GM19328 (cell line): ENCODE data around the gene PHRF1.
"Not testable (repeated sequence)": the region's sequence is repeated elsewhere in the genome, so short reads cannot be mapped to it uniquely, and the experiment has no call there.

Experiments
- ATAC-seq: cut with Tn5 transposase; IDR thresholded peaks from one replicate; pipeline ENCODE4 v1.9.1; 2021; ENCODE audit warnings: mild to moderate bottlenecking, moderate library complexity; ENCODE audit not compliant: unreplicated experiment

The PHRF1 gene

GRCh38 chr11:650482-650881 is 74.2 kb downstream of the PHRF1 start:
- no peak for ATAC-seq

- ATAC-seq, result not testable (repeated sequence)
Observed at GRCh38 chr11:653136-653535, 76.9 kb downstream of the PHRF1 start.

- ATAC-seq, result no peak
Observed at GRCh38 chr11:653837-654236, 77.6 kb downstream of the PHRF1 start.

- ATAC-seq, result not testable (repeated sequence)
Observed at GRCh38 chr11:654444-654843, 78.2 kb downstream of the PHRF1 start.

- ATAC-seq, result no peak
Observed at GRCh38 chr11:655036-655726, 78.9 kb downstream of the PHRF1 start.

- no peak for ATAC-seq
Observed at GRCh38 chr11:656426-656825, 80.2 kb downstream of the PHRF1 start.

- ATAC-seq, result no peak
Observed at GRCh38 chr11:656866-657265, 80.6 kb downstream of the PHRF1 start.

GRCh38 chr11:657691-658126 is 81.4 kb downstream of the PHRF1 start:
- no peak for ATAC-seq

- ATAC-seq, result no peak
Observed at GRCh38 chr11:659532-660085, 83.3 kb downstream of the PHRF1 start.

- no peak for ATAC-seq
Observed at GRCh38 chr11:660281-660680, 84.0 kb downstream of the PHRF1 start.

- no peak for ATAC-seq
Observed at GRCh38 chr11:660681-661444, 84.6 kb downstream of the PHRF1 start.
